Progenitor cell of endocrine pancreas (in vitro differentiated cells): ENCODE results near the gene BNC2. TPM values are rescaled to one million over a fixed set of nuclear protein-coding genes. Genes with fewer than 3 reads are reported as not detected.

Experiments used
- DNase-seq: peaks from one replicate; pipeline ENCODE4 v3.0.0; 2021; ENCODE audit warnings: low spot score; ENCODE audit not compliant: unreplicated experiment
- H3K27ac Mint-ChIP-seq: 2 replicates; pipeline ENCODE4 v1.8.0; 2021; ENCODE audit warnings: mild to moderate bottlenecking, moderate library complexity, mixed read lengths
- H3K27me3 Mint-ChIP-seq: 2 replicates; pipeline ENCODE4 v1.8.0; 2021; ENCODE audit warnings: mixed read lengths
- H3K36me3 Mint-ChIP-seq: 2 replicates; pipeline ENCODE4 v1.8.0; 2022; ENCODE audit warnings: mixed read lengths; ENCODE audit not compliant: insufficient read depth
- H3K4me1 Mint-ChIP-seq: 2 replicates; pipeline ENCODE4 v1.8.0; 2021; ENCODE audit warnings: low read depth, mixed read lengths
- H3K4me3 Mint-ChIP-seq: 2 replicates; pipeline ENCODE4 v1.8.0; 2021; ENCODE audit warnings: low read depth, mild to moderate bottlenecking, moderate library complexity, mixed read lengths
- H3K9me3 Mint-ChIP-seq: 2 replicates; pipeline ENCODE4 v1.8.0; 2021; ENCODE audit warnings: low read depth, mixed read lengths
- CTCF ChIP-seq: fragments of 200-600 bp; sonication (generic); IDR thresholded peaks from one replicate; pipeline ENCODE4 v1.5.0; 2021; ENCODE audit warnings: antibody characterized with exemption, mild to moderate bottlenecking; ENCODE audit not compliant: unreplicated experiment
- total RNA-seq: library from RNA; stranded (reverse); gene quantifications from 2 replicates; pipeline ENCODE4 v1.2.1, GENCODE V29; 2021

Gene BNC2
- total RNA-seq, 1 donor from 2014 or later, result 1.0 TPM

- no peak for TF ChIP-seq CTCF
These were observed 259.5 kb downstream of the BNC2 start for GRCh38 chr9:16611001-16611400.

GRCh38 chr9:16610538-16610937, 259.9 kb downstream of the BNC2 start:
- TF ChIP-seq CTCF, result no peak
- H3K9me3 Mint-ChIP-seq, result no peaks in the 10 kb centered on the region
- H3K4me3 Mint-ChIP-seq, result no peak overlapping the region
- H3K27ac Mint-ChIP-seq, result no peak overlapping the region
- no peaks in the 10 kb centered on the region for H3K4me1 Mint-ChIP-seq
- no peak for DNase-seq
- no peaks in the 10 kb centered on the region for H3K27me3 Mint-ChIP-seq
- no peaks in the 10 kb centered on the region for H3K36me3 Mint-ChIP-seq

More at GRCh38 chr9:16611001-16611400, 259.5 kb downstream of the BNC2 start:
- Mint-ChIP-seq H3K27me3 (no peaks in the 10 kb centered on the region), H3K27ac (no peak overlapping the region), H3K9me3 (no peaks in the 10 kb centered on the region), H3K4me3 (no peak overlapping the region), H3K4me1 (no peaks in the 10 kb centered on the region), H3K36me3 (no peaks in the 10 kb centered on the region)
- DNase-seq, result no peak

- H3K27me3 Mint-ChIP-seq, result no peaks in the 10 kb centered on the region
- no peaks in the 10 kb centered on the region for H3K9me3 Mint-ChIP-seq
- no peaks in the 10 kb centered on the region for H3K36me3 Mint-ChIP-seq
- H3K27ac Mint-ChIP-seq, result no peak overlapping the region
- H3K4me1 Mint-ChIP-seq, result peaks cover 2% of the 10 kb centered on the region
- no peak for TF ChIP-seq CTCF
- no peak for DNase-seq
- H3K4me3 Mint-ChIP-seq, result no peak overlapping the region
These were observed 261.6 kb downstream of the BNC2 start for GRCh38 chr9:16608906-16609305.

GRCh38 chr9:16602494-16602893, 268.0 kb downstream of the BNC2 start:
- H3K4me3 Mint-ChIP-seq, result no peak overlapping the region
- H3K27me3 Mint-ChIP-seq, result no peaks in the 10 kb centered on the region
- no peak for TF ChIP-seq CTCF
- no peaks in the 10 kb centered on the region for H3K36me3 Mint-ChIP-seq
- DNase-seq, result no peak
- peaks cover 2% of the 10 kb centered on the region for H3K4me1 Mint-ChIP-seq
- no peaks in the 10 kb centered on the region for H3K9me3 Mint-ChIP-seq
- no peak overlapping the region for H3K27ac Mint-ChIP-seq

- no peak for TF ChIP-seq CTCF
- Mint-ChIP-seq H3K4me1 (peaks cover 2% of the 10 kb centered on the region), H3K9me3 (no peaks in the 10 kb centered on the region), H3K36me3 (no peaks in the 10 kb centered on the region), H3K4me3 (no peak overlapping the region), H3K27me3 (no peaks in the 10 kb centered on the region), H3K27ac (no peak overlapping the region)
- no peak for DNase-seq
These were observed 268.5 kb downstream of the BNC2 start for GRCh38 chr9:16601991-16602390.
